Activated T-cell treated with anti-CD3 and anti-CD28 coated beads for 48 hours (primary cell): ENCODE measurements around the gene NDUFV1.
"Not testable (repeated sequence)": the region's sequence is repeated elsewhere in the genome, so short reads cannot be mapped to it uniquely, and the experiment has no call there.

Source experiments
- DNase-seq: peaks from one replicate; pipeline ENCODE4 v3.0.0-alpha.2; 2020; ENCODE audit warnings: low read depth

The NDUFV1 gene

GRCh38 chr11:67611704-67612587, 5.2 kb downstream of the NDUFV1 start:
- DNase-seq: no peak

DNA sequence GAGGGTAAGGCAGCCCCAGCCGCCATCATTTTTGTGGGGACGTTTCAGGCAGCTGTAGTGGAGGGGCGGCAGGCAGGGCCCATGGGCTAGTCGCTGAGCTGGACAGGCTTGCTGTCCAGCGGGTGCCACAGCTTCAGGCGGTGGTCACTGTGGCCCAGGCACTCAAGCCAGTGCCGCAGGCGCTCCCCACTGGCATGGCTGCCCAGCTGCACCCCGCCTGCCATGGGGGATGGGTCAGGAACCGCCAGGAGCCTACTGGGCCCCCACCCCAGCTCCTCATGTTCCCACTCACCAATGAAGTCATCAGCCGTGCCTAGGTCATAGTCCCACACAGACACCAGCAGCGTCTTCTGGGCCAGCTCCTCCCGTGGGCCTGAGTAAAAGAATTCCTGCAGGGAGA, 6.0 kb downstream of the NDUFV1 start:
- DNase-seq: no peak

GRCh38 chr11:67613313-67613959, 6.7 kb downstream of the NDUFV1 start:
- DNase-seq: no peak

DNA sequence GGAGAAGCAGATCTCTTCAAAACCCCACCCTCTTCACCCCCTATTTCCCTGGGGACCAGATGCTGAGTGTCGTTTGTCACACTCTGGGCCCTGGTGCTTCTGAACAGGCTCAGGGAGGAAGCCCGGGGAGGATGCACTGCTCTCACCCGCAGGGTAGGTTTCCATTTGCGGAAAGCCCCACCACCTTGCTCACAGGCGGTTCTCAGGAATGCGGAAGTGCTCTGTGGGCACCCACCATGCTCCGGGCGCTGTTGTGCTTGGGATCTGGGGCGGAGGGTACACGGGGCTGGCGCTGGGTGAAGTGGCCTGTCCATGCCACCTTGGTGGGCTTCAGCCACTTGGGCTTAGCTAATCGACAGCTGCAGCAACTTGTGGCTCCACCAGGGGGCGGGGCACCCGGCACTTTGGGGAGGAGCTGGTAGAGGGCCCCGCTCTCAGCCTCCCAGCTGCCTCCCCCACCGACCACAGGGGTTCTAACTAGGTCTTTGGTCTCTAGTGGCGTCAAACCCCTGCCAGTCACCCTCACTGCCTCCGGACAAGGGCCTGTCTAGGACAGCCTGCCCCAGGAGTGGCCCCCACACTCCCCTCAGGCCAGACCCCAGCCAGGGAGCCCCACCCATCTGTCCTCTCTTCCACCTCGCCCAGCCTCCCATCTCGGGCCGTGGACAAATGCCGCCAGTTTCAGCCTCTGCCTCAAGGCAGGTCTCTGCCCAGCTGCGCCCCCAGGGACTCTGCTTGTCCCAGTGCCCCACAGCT, 7.4 kb downstream of the NDUFV1 start:
- DNase-seq: peak; percentile 74

GRCh38 chr11:67614730-67615714, 8.3 kb downstream of the NDUFV1 start:
- DNase-seq: peak; percentile 71

- DNase-seq: no peak
Observed at GRCh38 chr11:67615728-67616430, 9.1 kb downstream of the NDUFV1 start.

DNA sequence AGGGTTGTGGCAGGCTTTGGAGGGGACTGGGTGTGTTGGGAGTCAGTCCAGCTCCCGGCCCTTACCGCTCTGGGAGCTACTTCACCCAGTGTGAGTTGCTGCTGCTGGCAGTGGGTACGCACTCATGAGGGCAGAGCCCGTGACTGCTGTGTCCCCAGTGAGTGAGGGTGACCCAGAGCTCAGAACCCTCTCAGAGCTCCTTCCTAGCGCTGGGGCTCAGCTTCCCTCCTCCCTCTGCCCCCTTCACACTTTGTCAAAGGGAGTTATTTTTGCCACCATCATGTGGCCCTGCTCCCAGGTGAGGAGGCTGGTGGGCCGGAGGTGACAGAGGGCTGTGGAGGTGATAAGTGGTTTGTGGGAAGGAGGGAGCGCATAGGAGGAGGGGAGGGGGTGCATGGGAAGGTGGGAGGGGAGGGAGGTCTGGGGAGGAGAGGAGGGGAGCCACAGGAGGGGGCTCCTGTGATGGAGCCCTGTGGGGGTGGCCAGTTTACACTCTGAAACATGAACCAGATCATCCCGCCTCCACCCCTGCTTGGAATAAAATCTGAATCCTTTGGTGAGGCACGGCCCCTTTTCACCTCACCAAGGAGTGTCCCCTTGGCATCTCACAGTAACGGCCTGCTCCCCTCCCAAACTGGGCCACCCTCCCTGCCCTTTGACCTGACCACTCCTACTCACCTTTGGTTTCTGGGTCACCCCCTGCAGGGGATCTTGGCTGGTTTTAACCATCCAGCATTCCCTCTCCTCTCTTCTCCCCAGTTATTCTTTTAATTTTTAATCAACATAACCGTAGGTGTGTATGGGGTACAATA, 9.9 kb downstream of the NDUFV1 start:
- no peak for DNase-seq

GRCh38 chr11:67617243-67617953, 10.7 kb downstream of the NDUFV1 start:
- DNase-seq: no peak

- DNase-seq: not testable (repeated sequence)
Observed at GRCh38 chr11:67618901-67619659, 12.3 kb downstream of the NDUFV1 start.

- DNase-seq: not testable (repeated sequence)
Observed at GRCh38 chr11:67619683-67620618, 13.2 kb downstream of the NDUFV1 start.

DNA sequence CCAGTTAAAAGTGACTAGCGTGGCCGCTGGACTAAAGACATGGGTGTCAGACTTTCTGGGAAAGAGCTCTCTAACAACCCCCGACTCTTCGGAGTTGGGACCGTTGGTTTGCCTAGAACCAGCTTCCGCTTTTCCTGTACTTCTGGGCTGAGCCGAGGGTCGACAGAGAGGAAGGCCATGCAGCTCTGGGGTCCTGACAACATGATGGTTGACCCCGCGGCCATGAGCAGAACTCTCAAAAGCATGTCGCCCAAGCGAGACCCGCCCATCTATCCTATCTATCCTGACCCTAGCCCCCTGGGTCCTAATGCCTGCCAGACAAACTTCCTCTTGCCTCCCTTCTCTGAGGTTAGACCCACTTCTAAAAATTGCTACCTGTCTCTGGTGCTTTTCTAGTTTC, 13.9 kb downstream of the NDUFV1 start:
- not testable (repeated sequence) for DNase-seq

- not testable (repeated sequence) for DNase-seq
Observed at GRCh38 chr11:67621928-67622327, 15.2 kb downstream of the NDUFV1 start.

DNA sequence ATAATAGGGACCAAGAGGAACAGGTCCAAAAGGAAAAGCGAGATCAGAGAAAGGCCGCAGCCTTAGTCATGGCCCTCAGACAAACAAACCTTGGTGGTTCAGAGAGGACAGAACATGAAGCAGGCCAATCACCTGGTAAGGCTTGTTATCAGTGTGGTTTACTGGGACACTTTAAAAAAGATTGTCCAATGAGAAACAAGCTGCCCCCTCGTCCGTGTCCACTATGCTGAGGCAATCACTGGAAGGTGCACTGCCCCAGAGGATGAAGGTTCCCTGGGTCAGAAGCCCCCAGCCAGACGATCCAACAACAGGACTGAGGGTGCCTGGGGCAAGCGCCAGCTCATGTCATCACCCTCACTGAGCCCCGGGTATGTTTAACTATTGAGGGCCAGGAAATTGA, 16.2 kb downstream of the NDUFV1 start:
- not testable (repeated sequence) for DNase-seq

- DNase-seq: not testable (repeated sequence)
Observed at GRCh38 chr11:67623795-67624194, 17.1 kb downstream of the NDUFV1 start.

DNA sequence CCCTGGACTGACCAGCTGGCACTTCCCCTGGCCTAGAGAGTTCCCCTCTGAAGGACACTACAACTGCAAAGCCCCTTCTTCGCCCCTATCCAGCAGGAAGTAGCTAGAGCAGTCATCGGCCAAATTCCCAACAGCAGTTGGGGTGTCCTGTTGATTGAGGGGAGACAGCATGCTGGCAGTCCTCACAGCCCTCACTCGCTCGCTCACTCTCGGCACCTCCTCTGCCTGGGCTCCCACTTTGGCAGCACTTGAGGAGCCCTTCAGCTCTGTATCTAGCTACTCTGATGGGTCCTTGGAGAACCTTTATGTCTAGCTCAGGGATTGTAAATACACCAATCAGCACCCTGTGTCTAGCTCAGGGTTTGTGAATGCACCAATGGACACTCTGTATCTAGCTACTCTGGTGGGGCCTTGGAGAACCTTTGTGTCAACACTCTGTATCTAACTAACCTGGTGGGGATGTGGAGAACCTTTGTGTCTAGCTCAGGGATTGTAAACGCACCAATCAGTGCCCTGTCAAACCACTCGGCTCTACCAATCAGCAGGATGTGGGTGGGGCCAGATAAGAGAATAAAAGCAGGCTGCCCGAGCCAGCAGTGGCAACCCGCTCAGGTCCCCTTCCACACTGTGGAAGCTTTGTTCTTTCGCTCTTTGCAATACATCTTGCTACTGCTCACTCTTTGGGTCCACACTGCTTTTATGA, 19.5 kb downstream of the NDUFV1 start:
- DNase-seq: not testable (repeated sequence)

- no peak for DNase-seq
Observed at GRCh38 chr11:67626970-67627369, 20.2 kb downstream of the NDUFV1 start.

GRCh38 chr11:67627441-67627811, 20.7 kb downstream of the NDUFV1 start:
- no peak for DNase-seq
